Measurements from ENCODE around the gene PEX11B.
"Not testable (repeated sequence)": the region's sequence is repeated elsewhere in the genome, so short reads cannot be mapped to it uniquely, and the experiment has no call there.

The PEX11B gene

GRCh38 chr1:145951526-145951925, 33.0 kb upstream of the PEX11B start:
- no peak for DNase-seq

- no peak for DNase-seq
Observed at GRCh38 chr1:145949219-145949618, 30.7 kb upstream of the PEX11B start.

- no peak for DNase-seq
Observed at GRCh38 chr1:145947551-145947950, 29.0 kb upstream of the PEX11B start.

- no peak for DNase-seq
Observed at GRCh38 chr1:145946477-145946986, 28.0 kb upstream of the PEX11B start.

GRCh38 chr1:145944532-145944931, 26.0 kb upstream of the PEX11B start:
- DNase-seq = no peak

- DNase-seq = no peak
Observed at GRCh38 chr1:145942871-145943270, 24.4 kb upstream of the PEX11B start.

- no peak for DNase-seq
Observed at GRCh38 chr1:145942405-145942804, 23.9 kb upstream of the PEX11B start.

GRCh38 chr1:145937436-145937835, 18.9 kb upstream of the PEX11B start:
- no peak for DNase-seq

GRCh38 chr1:145936247-145936646, 17.7 kb upstream of the PEX11B start:
- no peak for DNase-seq

GRCh38 chr1:145935708-145936107, 17.2 kb upstream of the PEX11B start:
- DNase-seq = no peak

GRCh38 chr1:145932522-145933009, 14.0 kb upstream of the PEX11B start:
- DNase-seq = not testable (repeated sequence)

- no peak for DNase-seq
Observed at GRCh38 chr1:145927916-145928643, 9.6 kb upstream of the PEX11B start.

- peak; percentile 100 for DNase-seq
Observed at GRCh38 chr1:145927063-145927886, 8.8 kb upstream of the PEX11B start, which contains the start of gene RBM8A. Gene RBM8A (minus strand): TSS chr1:145927484. CDS start chr1:145927426, 58 bp downstream.

- DNase-seq = no peak
Observed at GRCh38 chr1:145926686-145927062, 8.2 kb upstream of the PEX11B start.

GRCh38 chr1:145922266-145922665, 3.7 kb upstream of the PEX11B start:
- DNase-seq = no peak

GRCh38 chr1:145920297-145920696, 1.8 kb upstream of the PEX11B start:
- not testable (repeated sequence) for DNase-seq

GRCh38 chr1:145918992-145919939, 749 bp upstream of the PEX11B start:
- DNase-seq = no peak

- DNase-seq = no peak
Observed at GRCh38 chr1:145917595-145917994, 922 bp downstream of the PEX11B start.

GRCh38 chr1:145916745-145917144, 1.8 kb downstream of the PEX11B start:
- no peak for DNase-seq

- no peak for DNase-seq
Observed at GRCh38 chr1:145912128-145912641, 6.3 kb downstream of the PEX11B start.

- no peak for DNase-seq
Observed at GRCh38 chr1:145908653-145909052, 9.9 kb downstream of the PEX11B start.
